NCI-H187 treated with DMSO at 0.1 percent for 48 hours (cell line): Measurements from ENCODE around the gene MGMT.

Source experiments
- DNase-seq: peaks from one replicate; lab custom pipeline; 2025; lab: John Stamatoyannopoulos, UW

The MGMT gene

DNA sequence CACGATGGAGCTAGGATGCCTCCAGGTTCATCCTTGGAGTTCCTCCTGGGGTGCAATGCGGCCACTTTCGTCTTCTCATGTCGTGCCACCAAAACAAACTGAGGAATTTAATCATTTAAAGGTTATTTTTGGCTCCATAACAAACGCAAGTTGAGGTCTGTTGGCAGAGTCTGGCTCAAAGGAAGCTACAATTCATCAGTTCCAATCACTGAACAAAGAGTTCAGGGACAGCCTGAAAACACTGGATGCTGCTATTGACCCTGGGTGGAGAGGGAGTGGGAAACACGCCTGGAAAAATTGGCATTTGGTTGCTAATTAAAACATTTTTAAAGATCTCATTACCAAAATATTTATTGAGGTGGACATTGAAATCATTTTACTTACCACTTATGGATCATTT, 11.4 kb upstream of the MGMT start:
- no peak for DNase-seq

DNA sequence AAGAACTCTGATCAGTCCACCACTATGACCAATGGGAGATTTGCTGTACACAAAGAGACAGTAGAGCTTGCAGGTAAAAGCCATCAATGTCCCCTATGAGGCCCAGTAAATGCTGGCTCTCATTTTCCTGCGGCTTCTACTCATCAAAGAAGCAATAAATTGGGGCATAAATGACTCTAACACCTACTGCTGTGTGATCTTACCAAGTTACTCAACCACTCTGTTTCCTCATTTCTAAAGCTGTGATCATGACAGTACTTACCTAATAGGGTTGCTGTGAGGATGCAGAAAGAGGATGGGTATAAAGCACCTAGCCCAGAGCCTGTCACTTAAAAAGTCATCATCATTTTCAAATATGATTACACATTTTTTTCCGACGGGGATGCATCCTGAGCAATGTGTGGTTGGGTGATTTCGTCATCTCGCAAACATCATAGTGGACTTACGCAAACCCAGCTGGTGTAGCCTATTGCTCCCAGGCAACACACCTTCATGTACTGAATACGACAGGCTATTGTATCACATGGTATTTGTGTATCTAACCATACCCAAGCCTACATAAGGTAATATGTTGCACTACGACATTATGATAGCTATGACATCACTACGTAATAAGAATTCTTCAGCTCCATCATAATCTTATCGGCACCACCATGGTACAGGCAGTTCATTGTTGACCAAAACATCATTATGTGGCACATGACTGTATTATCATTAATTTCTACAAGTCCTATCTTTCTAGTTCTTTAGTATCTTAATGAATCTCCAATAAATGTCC, 7.1 kb upstream of the MGMT start:
- DNase-seq: no peak

DNA sequence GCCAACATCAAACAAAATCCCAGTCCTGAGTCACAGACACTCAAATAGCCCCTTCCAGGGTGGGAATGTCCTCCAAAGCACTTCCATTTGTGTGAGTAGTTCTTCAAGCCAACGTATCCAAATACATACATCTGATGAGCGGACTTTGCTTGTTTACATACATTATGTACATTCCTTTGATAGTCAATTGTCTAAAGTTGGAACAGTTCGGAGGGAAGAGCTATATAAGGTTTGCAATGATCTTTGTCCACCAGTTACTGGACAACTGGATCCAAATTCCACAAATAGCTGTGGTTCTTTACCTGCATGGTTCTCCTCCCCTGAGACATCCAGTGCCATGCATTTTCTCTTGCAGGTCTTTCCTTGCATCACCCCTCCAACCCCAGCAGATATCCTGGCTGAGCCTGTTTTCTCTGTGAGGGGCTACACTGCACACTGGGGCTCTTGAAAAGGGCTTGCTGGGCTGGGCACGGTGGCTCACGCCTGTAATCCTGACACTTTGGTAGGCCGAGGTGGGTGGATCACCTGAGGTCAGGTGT, 4.7 kb upstream of the MGMT start:
- DNase-seq: no peak

DNA sequence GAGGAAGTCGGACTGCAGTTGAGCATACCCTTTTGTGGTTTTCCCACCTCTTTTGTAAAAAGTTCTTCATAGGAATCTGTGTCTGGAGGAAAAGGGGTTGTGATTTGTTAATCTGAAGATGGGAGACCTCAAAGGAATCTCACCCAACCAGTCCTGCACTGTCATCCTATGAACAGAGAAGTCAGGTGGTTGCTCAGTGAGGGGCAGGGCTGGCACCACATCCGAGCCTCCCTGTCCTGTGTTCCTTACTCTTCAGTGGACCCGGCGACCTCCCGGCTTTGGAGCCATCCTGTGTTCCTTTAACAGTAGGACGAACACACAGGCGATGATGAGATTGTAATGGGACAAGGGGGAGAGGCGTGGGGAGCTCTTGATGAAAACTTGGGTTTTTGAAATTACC, 2.8 kb upstream of the MGMT start:
- DNase-seq: no peak

DNA sequence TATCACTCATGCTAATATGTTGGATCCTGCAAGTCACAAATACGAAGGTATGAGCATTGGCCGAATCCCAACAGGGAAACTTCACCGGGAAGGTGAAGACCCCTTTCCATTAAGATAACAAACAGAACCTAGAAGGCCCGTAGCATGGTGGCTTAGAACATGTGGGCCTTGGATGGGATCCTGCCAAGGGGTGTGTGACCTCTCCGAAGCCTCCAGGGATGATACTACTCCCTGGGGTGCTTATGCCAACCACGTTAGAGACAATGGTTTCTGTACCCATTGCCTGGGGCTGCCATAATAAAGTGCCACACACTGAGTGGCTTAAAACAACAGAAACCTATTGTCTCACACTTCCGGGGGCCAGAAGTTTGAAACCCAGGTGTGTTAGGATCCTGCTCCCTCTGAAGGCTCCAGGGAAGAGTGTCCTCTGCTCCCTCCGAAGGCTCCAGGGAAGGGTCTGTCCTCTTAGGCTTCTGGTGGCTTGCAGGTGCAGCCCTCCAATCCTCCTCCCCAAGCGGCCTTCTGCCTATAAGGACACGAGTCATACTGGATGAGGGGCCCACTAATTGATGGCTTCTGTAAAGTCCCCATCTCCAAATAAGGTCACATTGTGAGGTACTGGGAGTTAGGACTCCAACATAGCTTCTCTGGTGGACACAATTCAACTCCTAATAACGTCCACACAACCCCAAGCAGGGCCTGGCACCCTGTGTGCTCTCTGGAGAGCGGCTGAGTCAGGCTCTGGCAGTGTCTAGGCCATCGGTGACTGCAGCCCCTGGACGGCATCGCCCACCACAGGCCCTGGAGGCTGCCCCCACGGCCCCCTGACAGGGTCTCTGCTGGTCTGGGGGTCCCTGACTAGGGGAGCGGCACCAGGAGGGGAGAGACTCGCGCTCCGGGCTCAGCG, 992 bp upstream of the MGMT start:
- DNase-seq: no peak

DNA sequence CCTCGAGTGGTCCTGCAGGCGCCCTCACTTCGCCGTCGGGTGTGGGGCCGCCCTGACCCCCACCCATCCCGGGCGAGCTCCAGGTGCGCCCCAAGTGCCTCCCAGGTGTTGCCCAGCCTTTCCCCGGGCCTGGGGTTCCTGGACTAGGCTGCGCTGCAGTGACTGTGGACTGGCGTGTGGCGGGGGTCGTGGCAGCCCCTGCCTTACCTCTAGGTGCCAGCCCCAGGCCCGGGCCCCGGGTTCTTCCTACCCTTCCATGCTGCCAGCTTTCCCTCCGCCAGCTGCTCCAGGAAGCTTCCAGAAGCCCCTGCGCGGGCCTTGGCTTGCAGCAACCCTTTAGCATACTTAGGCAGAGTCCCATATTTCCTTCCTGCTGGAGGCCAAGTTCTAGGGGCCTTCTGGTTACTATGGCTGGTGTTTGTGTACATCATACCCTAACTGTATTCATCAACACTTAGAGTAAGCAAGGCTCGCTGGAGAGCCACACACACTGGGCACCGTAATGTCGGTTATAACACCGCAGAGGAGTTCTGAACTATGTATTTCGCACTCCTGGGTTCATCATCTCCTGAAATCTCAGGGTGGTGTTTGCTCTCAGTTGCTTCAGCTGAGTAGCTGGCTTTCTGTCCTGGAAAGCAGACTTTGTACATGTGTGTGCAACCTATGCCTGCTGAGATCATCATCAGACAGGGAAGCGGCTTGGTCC, 471 bp downstream of the MGMT start:
- no peak for DNase-seq

DNA sequence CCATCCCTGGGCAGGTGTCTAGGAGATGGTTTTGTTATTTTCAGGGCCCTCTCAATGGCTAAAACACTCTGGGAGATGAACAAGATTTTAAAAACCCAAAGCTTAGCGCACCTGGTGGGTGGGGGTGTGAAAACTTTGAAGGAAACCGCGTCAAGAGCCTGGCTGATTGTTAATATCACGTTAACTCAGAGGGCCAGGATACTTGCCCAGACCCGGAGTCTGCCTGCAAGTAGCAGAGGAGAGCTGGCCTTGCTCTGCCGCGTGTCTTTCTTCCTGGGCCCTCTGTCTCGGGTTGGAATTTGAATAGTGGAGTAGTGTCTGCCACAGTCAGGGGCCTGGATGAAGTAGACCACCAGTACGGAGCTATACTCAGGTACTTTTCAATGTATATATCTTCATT, 1.1 kb downstream of the MGMT start:
- DNase-seq: no peak

DNA sequence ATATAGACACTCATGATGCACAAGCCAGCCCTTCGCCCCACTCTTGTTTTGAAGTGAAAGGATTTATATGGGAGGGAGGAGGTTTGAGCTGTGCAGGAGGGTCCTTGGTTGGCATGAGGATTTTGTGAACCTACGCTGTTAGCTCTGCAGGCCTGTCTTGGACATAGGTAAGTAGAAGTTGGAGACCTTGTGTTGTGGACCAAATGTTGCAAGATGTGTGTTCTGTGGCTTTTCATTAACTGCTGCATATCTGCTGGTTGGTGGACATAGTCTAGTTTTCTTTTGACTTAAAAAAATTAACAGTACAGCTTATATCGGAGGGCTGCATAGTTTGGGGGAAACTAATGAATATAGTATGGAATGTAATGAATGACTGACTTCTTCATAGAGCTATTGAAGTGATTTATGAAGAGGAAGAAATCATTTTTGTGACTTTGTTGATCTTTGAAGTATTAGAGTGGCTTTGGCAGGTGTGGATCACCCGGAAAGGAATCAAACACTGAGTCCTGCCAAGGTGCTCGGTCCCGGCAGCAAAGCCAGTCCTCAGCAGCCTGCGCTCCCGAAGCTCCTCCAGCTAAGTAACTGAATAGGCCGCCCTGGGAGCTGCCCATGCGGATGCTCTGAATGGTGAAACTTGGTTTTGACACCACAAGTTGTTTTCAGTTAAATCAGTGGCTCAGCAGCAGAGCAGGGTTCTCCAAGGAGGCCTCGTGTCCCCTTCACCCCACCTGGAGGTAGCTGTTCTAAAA, 3.2 kb downstream of the MGMT start:
- no peak for DNase-seq

DNA sequence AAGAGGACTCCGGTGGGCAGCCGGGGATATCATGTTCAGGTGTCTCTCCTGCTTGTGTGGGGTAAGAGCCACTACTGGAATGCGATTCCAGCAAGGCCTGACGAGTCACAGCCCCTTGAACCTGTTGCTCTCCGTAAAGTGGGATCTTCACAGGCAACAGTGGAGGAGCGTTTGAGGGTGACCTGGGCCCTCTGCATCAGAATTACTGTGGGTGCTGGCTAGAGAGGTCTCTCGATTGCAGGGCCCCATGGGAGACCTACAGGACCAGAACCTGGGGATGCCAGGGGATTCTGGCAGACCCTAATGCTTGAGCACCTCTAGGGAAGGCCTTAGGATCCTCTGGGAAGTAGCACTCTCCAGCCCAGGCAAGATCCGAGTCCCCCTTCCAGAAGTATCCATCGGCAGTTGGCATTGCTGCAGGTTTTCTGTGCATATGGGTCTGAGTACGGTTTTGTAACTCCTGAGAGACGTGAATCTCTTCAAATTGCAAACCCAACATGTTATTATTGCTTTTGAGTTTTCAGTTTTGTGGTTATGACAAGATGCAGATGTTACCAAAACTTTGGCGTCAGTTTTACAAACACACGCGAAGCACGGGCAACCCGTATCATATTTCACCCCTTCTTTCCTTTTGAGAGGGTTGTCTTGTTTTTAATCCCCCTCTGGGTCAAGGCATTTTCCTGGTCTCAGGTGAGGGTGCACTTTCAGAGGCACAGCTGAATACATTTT, 4.6 kb downstream of the MGMT start:
- DNase-seq: no peak

DNA sequence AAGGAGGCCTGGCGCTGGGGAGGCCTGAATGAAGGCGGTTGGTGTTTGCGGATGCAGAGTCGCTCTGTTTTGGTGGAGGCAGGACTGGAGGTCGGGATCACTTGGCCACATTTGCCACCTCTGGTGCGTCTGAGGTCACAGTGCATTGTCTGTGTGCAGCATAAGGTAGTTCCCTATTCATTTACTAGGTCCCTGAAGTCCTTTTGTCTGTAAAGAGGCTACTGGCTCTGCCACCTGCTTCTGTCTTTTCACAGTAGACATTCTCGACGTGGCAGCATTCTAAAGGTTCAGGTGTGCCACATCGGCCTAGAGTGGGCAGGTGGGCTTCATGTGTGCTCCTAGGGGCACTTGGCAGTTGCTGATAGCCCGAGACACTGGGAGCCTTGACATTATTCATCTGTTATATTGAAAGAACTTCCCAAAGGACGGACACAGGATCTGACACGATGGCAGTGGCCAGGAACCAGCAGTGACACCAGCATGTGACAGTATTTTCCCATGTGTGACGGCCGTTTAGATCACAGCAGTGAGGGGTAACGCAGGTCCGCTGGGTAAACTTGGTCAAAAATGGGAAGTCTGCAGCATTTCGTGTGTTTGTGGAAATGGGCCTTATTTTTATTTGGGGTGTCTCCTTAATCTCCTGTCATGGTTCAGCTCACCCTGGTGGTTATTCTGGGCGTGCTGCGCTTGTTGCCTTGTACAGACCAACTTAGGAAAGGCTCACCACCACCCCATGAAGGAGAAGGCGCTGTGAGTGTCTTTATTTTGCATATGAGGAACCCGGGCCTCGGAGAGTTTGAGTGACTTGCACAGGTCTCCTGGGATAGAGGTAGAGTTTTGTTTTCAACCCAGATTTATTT, 5.9 kb downstream of the MGMT start:
- no peak for DNase-seq

DNA sequence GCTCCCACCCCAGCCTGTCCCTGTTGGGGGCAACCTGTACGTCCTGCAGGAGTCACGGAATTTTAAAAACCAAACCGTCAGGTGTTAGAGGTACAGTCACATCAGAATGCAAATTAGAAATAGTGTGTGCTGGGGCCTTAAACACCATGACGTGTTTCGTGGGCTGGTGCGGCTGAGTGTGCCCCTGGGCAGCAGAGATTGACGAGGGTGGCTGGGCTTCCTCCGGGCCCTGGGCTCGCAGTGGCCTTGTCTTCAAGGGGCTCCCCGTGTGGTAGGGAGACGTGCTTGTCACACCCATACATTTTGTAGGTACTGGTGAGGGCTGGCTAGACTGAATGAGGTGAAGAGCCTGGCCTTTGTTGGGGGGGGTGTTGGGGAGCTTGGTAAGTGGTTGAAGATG, 7.6 kb downstream of the MGMT start:
- DNase-seq: no peak

DNA sequence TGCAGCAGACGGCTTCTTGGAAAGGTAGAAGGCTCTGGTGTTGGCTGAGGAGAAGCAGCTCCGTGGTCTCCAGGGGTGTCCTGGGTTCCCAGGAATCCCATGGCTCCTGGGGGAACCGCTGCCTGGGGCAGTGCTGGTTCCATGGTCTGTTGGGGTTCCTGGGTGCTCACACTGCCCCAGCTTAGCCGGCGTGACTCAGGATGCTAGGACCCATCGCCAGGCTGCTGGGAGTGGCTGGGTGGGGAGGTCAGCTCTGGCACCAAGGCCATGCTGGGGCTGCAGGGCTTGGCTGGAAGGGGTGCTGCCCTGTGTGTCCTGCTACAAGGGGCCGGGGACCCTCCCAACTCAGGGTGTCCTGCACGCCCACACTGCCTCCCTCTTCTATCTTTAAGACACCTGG, 9.4 kb downstream of the MGMT start:
- no peak for DNase-seq

DNA sequence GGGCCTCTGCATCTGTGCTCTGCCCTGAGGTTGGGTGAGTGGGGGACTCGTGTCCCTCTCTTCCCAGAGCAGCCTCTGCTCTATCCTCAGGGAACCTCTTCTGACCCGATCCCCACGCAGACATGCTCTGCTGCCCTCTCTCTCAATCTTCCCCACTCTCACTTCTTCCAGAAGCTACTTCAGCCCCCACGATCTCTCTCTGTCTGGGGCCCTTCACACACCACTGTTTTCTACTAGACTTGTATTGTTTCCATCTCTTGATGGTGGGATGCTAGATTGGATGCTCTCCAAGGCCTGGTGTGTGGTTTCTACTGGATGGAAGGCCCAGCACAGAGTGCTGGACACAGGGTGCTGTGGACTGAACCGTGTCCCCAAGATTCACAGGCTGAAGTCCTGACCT, 10.0 kb downstream of the MGMT start:
- no peak for DNase-seq

DNA sequence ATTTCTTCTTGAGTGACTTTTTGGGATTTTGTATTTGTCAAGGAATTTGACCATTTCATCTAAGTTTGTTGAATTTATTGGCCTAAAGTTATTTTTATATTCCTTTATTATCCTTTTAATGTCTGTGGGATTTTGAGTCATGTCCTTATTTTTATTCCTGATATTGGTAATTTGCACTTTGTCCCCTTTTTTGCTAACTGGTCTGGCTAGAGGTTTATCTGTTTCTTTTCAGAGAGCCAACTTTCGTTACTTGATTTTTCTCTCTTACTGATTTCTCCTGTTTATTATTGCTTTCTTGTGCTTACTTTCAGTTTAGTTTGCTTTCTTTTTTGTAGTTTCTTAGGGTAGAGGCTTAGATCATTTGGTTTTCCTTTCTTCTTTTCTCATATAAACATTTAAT, 14.6 kb downstream of the MGMT start:
- DNase-seq: no peak

DNA sequence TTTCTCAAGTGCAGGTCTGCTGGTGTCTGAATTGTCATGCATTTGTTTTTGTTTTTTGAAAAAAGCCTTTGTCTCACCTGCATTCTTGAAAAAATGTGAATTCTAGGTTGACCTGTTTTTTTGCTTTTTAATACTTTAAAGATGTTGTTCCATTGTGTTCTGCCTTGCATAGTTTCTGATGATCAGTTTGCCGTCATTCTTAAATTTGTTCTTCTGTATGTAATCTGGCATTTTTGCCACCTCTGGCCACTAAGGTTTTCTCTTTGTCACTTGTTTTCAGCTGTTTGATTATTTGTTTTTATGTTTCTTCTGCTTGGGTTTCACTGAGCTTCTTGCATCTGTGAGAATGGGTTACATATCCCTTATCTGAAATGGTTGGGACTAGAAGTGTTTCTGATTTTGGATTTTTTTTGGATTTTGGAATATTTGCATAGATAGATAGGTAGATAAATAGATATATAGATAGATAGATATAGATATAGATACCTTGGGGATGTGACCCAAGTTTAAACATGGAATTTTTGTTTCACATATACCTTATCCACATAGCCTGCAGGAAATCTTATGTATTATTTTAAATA, 16.5 kb downstream of the MGMT start:
- DNase-seq: no peak

DNA sequence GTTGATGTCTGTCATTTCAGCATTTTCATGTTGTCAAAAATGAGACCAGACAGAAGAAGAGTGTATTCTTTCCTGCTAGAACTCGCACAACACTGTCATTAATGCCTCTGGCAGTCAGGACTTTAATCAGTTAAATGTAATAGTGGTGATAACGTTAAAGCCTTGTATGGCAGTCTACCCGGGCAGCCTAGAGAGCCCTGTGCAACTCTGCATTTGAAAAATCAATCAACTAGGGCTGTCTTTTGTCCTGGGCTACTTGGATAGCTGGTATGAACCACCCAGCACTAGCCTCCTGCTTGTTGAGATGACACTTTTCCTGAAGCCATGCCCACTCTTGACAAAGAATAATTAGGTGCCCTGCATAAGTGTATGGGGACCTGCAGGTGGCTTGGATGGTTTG, 19.8 kb downstream of the MGMT start:
- no peak for DNase-seq

DNA sequence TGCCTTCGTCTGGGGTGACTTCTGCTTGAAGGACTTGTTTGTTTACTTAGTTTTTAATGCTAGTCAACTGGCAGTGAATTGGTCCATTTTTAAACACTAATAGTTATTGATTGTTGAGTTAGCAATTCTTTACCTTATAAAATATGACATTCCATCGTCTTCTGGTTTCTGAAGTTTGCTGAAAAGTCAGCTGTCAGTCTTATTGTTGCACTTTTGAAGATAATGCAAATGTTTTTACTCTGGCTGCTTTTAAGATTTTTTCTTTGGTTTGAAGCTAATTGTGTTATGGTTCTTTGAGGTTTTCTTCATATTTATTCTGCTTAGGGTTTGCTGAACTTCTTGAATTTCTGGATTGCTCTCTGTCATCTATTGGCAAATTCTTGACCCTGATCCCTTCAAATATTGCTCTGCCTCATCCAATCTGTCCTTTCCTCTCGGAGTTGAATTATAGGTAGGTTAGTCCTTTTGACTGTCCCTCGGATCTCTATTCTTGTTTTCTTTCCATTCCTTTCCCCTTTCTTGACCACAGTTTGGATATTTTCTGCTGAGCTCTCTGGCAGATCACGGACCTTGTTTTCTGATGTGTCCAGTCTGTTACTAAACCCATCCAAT, 24.2 kb downstream of the MGMT start:
- no peak for DNase-seq

DNA sequence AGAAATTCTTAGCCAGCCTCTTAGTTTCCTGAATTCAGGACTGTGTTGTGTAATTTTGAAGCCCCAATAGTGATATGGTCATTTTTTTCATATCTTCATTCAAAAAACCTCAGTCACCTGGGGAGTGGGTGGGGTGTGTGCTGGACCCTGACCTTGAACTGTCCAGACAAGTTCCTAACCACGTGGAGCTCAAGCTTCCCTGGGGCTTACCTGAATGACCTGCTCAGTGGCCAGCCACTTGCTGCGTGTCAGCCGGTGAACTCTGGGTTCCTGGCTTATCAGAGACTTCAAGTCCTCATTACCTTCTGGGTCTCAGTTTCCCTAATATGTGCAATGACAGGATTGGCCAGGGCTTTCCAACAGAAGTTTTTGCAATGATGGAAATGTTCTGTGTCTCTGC, 27.1 kb downstream of the MGMT start:
- DNase-seq: no peak

DNA sequence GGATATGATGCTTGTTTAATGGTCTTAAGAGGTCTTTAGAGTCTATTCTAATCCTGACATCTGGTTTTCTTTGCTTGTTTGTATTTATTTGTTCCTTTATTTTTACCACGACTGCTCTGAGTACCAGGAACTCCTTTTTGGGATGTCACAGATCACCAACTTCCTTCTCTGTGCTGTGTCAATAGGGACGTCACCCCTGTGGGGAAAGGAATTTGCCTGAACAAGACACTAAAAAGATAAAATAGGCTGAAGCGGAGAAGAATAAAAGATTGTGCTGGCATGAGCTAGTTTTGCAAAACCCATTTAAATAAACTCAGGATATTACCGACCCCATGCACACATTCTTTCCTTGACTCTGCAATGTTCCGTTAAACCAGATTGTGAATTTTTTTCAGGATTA, 27.7 kb downstream of the MGMT start:
- no peak for DNase-seq
